Endothelial cell of umbilical vein (primary cell): ENCODE measurements around the gene RAB4B. TPM values are rescaled to one million over a fixed set of nuclear protein-coding genes. Genes with fewer than 3 reads are reported as not detected.

ENCODE experiments used
- BruUV-seq: library from RNA; stranded (reverse); fragments of 400-500 nt; replicated peaks from 2 replicates; lab custom pipeline; 2021; lab: Mats Ljungman, UMichigan
- CTCF ChIA-PET: fragments of 300-600, 350-600 bp; sonication (Branson Sonifier 250); formaldehyde crosslinking; loops from one replicate; lab custom pipeline; 2021; ENCODE audit warnings: antibody characterized with exemption, inconsistent platforms; lab: Charles Lee
- POLR2A ChIA-PET: fragments of 300-600, 350-600 bp; sonication (Branson Sonifier 250); formaldehyde crosslinking; loops from one replicate; lab custom pipeline; 2021; ENCODE audit warnings: antibody characterized with exemption, inconsistent platforms; lab: Charles Lee
- DNase-seq: peaks from one replicate; pipeline ENCODE4 v3.0.0-alpha.2; 2011; ENCODE audit warnings: low read depth, low spot score
- FAIRE-seq: peaks from 2 replicates; lab custom pipeline; 2011; peaks lifted over from hg19 to GRCh38; lab: Jason Lieb, UNC
- H2AFZ ChIP-seq: 2 replicates; pipeline ENCODE4 v1.6.0; 2012; ENCODE audit warnings: low read depth, low read length, control low read depth, inconsistent platforms
- H3K27ac ChIP-seq: 2 replicates; pipeline ENCODE4 v1.5.1; 2011; ENCODE audit warnings: low read depth, mild to moderate bottlenecking, control low read depth, low read length, moderate library complexity; ENCODE audit not compliant: insufficient read depth
- H3K27me3 ChIP-seq, 2 experiments: 2 replicates each; pipeline versions ENCODE4 v1.6.0 to v1.6.1; 2011; ENCODE audit warnings: low read length in 2 of 2, mixed read lengths in 1 of 2; ENCODE audit not compliant: control insufficient read depth in 2 of 2, insufficient read depth in 2 of 2
- H3K36me3 ChIP-seq, 2 experiments: 2 replicates in 1 of 2; 3 replicates in 1 of 2; pipeline ENCODE4 v1.5.1; 2011; ENCODE audit warnings: low read length in 2 of 2, mild to moderate bottlenecking in 1 of 2, moderate library complexity in 1 of 2; ENCODE audit not compliant: control insufficient read depth in 2 of 2, insufficient read depth in 2 of 2; ENCODE audit errors: extremely low read depth in 1 of 2
- H3K4me1 ChIP-seq: 3 replicates; pipeline ENCODE4 v1.5.1; 2011; ENCODE audit warnings: mild to moderate bottlenecking, low read length; ENCODE audit not compliant: control insufficient read depth, insufficient read depth; ENCODE audit errors: extremely low read depth
- H3K4me2 ChIP-seq: 2 replicates; pipeline ENCODE4 v1.6.1; 2011; ENCODE audit warnings: low read length, control low read depth, mixed read lengths; ENCODE audit not compliant: insufficient read depth
- H3K4me3 ChIP-seq, 3 experiments: fragments of 200-600 bp in 1 of 3; sonication (generic), shearing (Covaris generic) in 1 of 3; replicated peaks in 1 of 3; 2 replicates each; pipeline ENCODE4 v1.5.1; 2011 to 2016; ENCODE audit warnings: control low read depth in 3 of 3, low read length in 3 of 3, mild to moderate bottlenecking in 2 of 3, inconsistent platforms in 1 of 3, low read depth in 1 of 3, moderate library complexity in 1 of 3; ENCODE audit not compliant: insufficient read depth in 1 of 3
- H3K79me2 ChIP-seq: 2 replicates; pipeline ENCODE4 v1.6.0; 2012; ENCODE audit warnings: low read length, inconsistent platforms; ENCODE audit not compliant: control insufficient read depth, insufficient read depth
- H3K9ac ChIP-seq: replicated peaks from 2 replicates; pipeline ENCODE3; 2011; ENCODE audit warnings: low read length, control low read depth; ENCODE audit not compliant: insufficient read depth; ENCODE audit errors: extremely low read depth
- H3K9me1 ChIP-seq: replicated peaks from 3 replicates; pipeline ENCODE4 v1.6.0; 2011; ENCODE audit warnings: mild to moderate bottlenecking, low read length; ENCODE audit not compliant: control insufficient read depth, insufficient read depth; ENCODE audit errors: extremely low read depth
- H3K9me3 ChIP-seq: replicated peaks from 2 replicates; pipeline ENCODE4 v1.5.1; 2012; ENCODE audit warnings: low read length, inconsistent platforms; ENCODE audit not compliant: control insufficient read depth, insufficient read depth
- H4K20me1 ChIP-seq: replicated peaks from 2 replicates; pipeline ENCODE3; 2011; ENCODE audit warnings: mild to moderate bottlenecking, low read length; ENCODE audit not compliant: control insufficient read depth, insufficient read depth; ENCODE audit errors: extremely low read depth
- CTCF ChIP-seq, 2 donors: IDR thresholded peaks; 1 replicate in 1 of 2; 2 replicates in 1 of 2; pipeline ENCODE4 v1.5.1; 2011; ENCODE audit warnings: low read length in 2 of 2, mild to moderate bottlenecking in 2 of 2, moderate library complexity in 2 of 2, control low read depth in 1 of 2, inconsistent platforms in 1 of 2, low read depth in 1 of 2; ENCODE audit not compliant: insufficient read depth in 1 of 2; ENCODE audit errors: extremely low read depth in 1 of 2
- FOS ChIP-seq: IDR thresholded peaks from 2 replicates; pipeline ENCODE4 v1.6.1; 2011; ENCODE audit warnings: mild to moderate bottlenecking, low read length, moderate library complexity, borderline replicate concordance; ENCODE audit not compliant: insufficient read depth
- JUN ChIP-seq: IDR thresholded peaks from 2 replicates; pipeline ENCODE4 v1.6.1; 2011; ENCODE audit warnings: borderline replicate concordance, low read depth; ENCODE audit not compliant: insufficient read length, insufficient read depth
- MAX ChIP-seq: IDR thresholded peaks from 2 replicates; pipeline ENCODE4 v1.6.1; 2011; ENCODE audit not compliant: insufficient read depth, insufficient read length
- POLR2A ChIP-seq: IDR thresholded peaks from 2 replicates; pipeline ENCODE4 v1.6.1; 2012; ENCODE audit warnings: low read depth, mild to moderate bottlenecking, control low read depth, low read length
- POLR2AphosphoS5 ChIP-seq: IDR thresholded peaks from 2 replicates; pipeline ENCODE4 v1.6.1; 2012; ENCODE audit warnings: low read depth, mild to moderate bottlenecking, control low read depth, low read length, moderate library complexity; ENCODE audit not compliant: insufficient read depth
- dilution Hi-C: fragments of 300-500 bp; cut with MboI; formaldehyde crosslinking; loops from one replicate; pipeline ENCODE4 v1.15.0; 2019; ENCODE audit warnings: low sequenced_read_pairs; ENCODE audit not compliant: extremely low pct_ligation_motif_present
- intact Hi-C: fragments of 100-400 bp; cut with micrococcal nuclease; formaldehyde crosslinking; loops from one replicate; pipeline ENCODE4 v1.10.0; 2022
- polyA plus RNA-seq, 4 experiments: library from polyadenylated mRNA; depleted of rRNA in 3 of 4; stranded (reverse) in 3 of 4; unstranded in 1 of 4; fragments of >200 nt; gene quantifications; 2 replicates each; pipeline versions ENCODE4 v1.2.1 to v1.2.3, GENCODE V29; 2011 to 2012; ENCODE audit warnings: missing spikeins in 1 of 4
- total RNA-seq: library from RNA; stranded (reverse); gene quantifications from 2 replicates; pipeline ENCODE4 v1.2.3, GENCODE V29; 2021

Gene RAB4B
- total and polyA plus RNA-seq, 2 donors (not counting 3 experiments of a cell fraction or from before 2014, with no cell fraction given) = 33.6 to 61.0 TPM

- Histone ChIP-seq H3K9me1 (no peaks in the 10 kb centered on the region), H3K9ac (no peak overlapping the region), H3K79me2 (peaks cover 65% of the 10 kb centered on the region), H3K36me3 (peaks cover 9 to 40% of the 10 kb centered on the region in 2 experiments), H3K4me2 (peak overlapping the region; percentile 26), H3K9me3 (no peaks in the 10 kb centered on the region), H2AFZ (no peak overlapping the region), H4K20me1 (no peaks in the 10 kb centered on the region), H3K4me1 (peaks cover 65% of the 10 kb centered on the region), H3K27ac (peak overlapping the region; percentile 35), H3K27me3 (no peaks in the 10 kb centered on the region), H3K4me3 (peak overlapping the region in 1 of 3 experiments; percentile 9)
- DNase-seq (peak; percentile 99), FAIRE-seq (peak; percentile 100)
- no TSS peak for BruUV-seq
- dilution Hi-C loops (no loop called here), intact Hi-C loops (loop anchor here (1.0 to 10.0 kb wide), 6 partner anchors 29 to 362 kb away; partner anchors contain the start of genes ACTMAP, NUMBL and SERTAD3)
- ChIA-PET CTCF (interaction anchor here (0.6 to 3.9 kb wide), 26 partner anchors 8 to 341 kb away, joined by 3 to 70 read pairs (median 4); partner anchors contain the start of genes ACTMAP, BLVRB, COQ8B and EGLN2), POLR2A (interaction anchor here (0.6 to 2.0 kb wide), 6 partner anchors 8 to 143 kb away, joined by 3 to 5 read pairs (median 4); partner anchors contain the start of genes ACTMAP, EGLN2, RAB4B and SNRPA)
- TF ChIP-seq CTCF (IDR thresholded peaks at IDR 0.05; ENCODE audit: extremely low read depth in 1 of 2, insufficient read depth in 1 of 2, low read depth in 1 of 2, low read length in 2 of 2) = peak; percentile 99
- TF ChIP-seq MAX = no peak
- TF ChIP-seq POLR2AphosphoS5 = peak; percentile 76
- no peak for TF ChIP-seq FOS
- peak; percentile 29 for TF ChIP-seq POLR2A
- no peak for TF ChIP-seq JUN
Observed at GRCh38 chr19:40806423-40807146, 28.5 kb downstream of the RAB4B start.
